Adrenal gland (tissue), 5 donors: ENCODE data around the gene ELP5.

Source experiments
- POLR2A ChIP-seq, 2 donors: fragments of 450-650 bp; IDR thresholded peaks; one replicate each; pipeline ENCODE4 v1.6.1; 2017; ENCODE audit warnings: antibody characterized with exemption in 2 of 2, mild to moderate bottlenecking in 2 of 2, moderate library complexity in 1 of 2
- TF ChIP-seq, protein P1 (sequence below), 6 experiments: fragments of 450-650 bp in 4 of 6; fragments of 200-600 bp in 2 of 6; sonication (generic) in 1 of 6; IDR thresholded peaks; 1 replicate in 5 of 6; 2 replicates in 1 of 6; pipeline versions ENCODE4 v1.5.1 to v1.8.0; 2016 to 2021; ENCODE audit warnings: antibody characterized with exemption in 6 of 6, mild to moderate bottlenecking in 2 of 6, moderate library complexity in 1 of 6
- donor health status: DM: no; HTN: no; CAD: no.

DNA sequence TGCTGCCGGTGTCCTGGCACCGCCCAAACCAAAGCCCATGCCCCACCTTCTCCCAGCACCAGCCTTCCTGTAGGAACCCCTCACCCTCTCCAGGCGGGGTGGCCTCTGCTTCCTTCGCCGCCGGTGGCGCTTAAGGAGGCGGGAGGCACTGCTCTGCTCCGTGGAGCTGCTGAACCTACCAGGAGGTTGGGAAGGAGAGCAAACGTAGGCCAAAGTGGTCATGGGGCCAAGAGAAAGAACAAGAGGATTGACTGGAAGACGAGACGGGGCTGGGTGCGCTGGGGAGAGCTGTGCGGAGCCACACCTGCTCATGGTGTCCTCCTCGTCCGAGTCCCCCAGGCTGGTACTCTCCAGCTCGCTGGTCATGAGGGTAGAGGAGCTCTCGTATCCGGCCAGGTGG is 22.5 kb upstream of the ELP5 start:
- no peak for TF ChIP-seq POLR2A (IDR thresholded peaks at IDR 0.05)
- TF ChIP-seq, protein P1, sequence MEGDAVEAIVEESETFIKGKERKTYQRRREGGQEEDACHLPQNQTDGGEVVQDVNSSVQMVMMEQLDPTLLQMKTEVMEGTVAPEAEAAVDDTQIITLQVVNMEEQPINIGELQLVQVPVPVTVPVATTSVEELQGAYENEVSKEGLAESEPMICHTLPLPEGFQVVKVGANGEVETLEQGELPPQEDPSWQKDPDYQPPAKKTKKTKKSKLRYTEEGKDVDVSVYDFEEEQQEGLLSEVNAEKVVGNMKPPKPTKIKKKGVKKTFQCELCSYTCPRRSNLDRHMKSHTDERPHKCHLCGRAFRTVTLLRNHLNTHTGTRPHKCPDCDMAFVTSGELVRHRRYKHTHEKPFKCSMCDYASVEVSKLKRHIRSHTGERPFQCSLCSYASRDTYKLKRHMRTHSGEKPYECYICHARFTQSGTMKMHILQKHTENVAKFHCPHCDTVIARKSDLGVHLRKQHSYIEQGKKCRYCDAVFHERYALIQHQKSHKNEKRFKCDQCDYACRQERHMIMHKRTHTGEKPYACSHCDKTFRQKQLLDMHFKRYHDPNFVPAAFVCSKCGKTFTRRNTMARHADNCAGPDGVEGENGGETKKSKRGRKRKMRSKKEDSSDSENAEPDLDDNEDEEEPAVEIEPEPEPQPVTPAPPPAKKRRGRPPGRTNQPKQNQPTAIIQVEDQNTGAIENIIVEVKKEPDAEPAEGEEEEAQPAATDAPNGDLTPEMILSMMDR (IDR thresholded peaks at IDR 0.05): no peak
